ENCODE measurements around the gene ZNF254.
"Not testable (repeated sequence)": the region's sequence is repeated elsewhere in the genome, so short reads cannot be mapped to it uniquely, and the experiment has no call there.

ZNF254 gene

GRCh38 chr19:24086974-24087595 lies at the start of gene ZNF254:
ZNF254 (plus strand) TSS chr19:24087187; CDS start chr19:24087308, 121 bp downstream.
- peak; percentile 57 to 58 for DNase-seq

GRCh38 chr19:24040621-24041020 lies 46.4 kb upstream of the ZNF254 start:
- no peak for DNase-seq

- not testable (repeated sequence) for DNase-seq
Measured at GRCh38 chr19:24041326-24041725, 45.7 kb upstream of the ZNF254 start.

- no peak for DNase-seq
Measured at GRCh38 chr19:24046550-24046949, 40.4 kb upstream of the ZNF254 start.

GRCh38 chr19:24048261-24048660 lies 38.7 kb upstream of the ZNF254 start:
- no peak for DNase-seq

GRCh38 chr19:24049537-24049936 lies 37.5 kb upstream of the ZNF254 start:
- no peak for DNase-seq

GRCh38 chr19:24051516-24051915 lies 35.5 kb upstream of the ZNF254 start:
- DNase-seq, result no peak

GRCh38 chr19:24052811-24053210 lies 34.2 kb upstream of the ZNF254 start:
- DNase-seq, result no peak

- no peak for DNase-seq
Measured at GRCh38 chr19:24053601-24054000, 33.4 kb upstream of the ZNF254 start.

GRCh38 chr19:24054044-24054935 lies 32.7 kb upstream of the ZNF254 start:
- DNase-seq, result no peak

GRCh38 chr19:24055548-24055947 lies 31.4 kb upstream of the ZNF254 start:
- DNase-seq, result no peak

GRCh38 chr19:24057144-24057543 lies 29.8 kb upstream of the ZNF254 start:
- DNase-seq, result no peak

- DNase-seq, result no peak
Measured at GRCh38 chr19:24059563-24060295, 27.3 kb upstream of the ZNF254 start.

- DNase-seq, result no peak
Measured at GRCh38 chr19:24060687-24061356, 26.2 kb upstream of the ZNF254 start.

- no peak for DNase-seq
Measured at GRCh38 chr19:24062190-24062589, 24.8 kb upstream of the ZNF254 start.

- DNase-seq, result no peak
Measured at GRCh38 chr19:24063295-24063694, 23.7 kb upstream of the ZNF254 start.

GRCh38 chr19:24064175-24064574 lies 22.8 kb upstream of the ZNF254 start:
- DNase-seq, result no peak

GRCh38 chr19:24065243-24065642 lies 21.7 kb upstream of the ZNF254 start:
- no peak for DNase-seq

- no peak for DNase-seq
Measured at GRCh38 chr19:24065865-24066604, 21.0 kb upstream of the ZNF254 start.

- no peak for DNase-seq
Measured at GRCh38 chr19:24069905-24070657, 16.9 kb upstream of the ZNF254 start.

- no peak for DNase-seq
Measured at GRCh38 chr19:24071078-24071477, 15.9 kb upstream of the ZNF254 start.

Measured in activated CD4-positive, alpha-beta T cell treated with anti-CD3 and anti-CD28 coated beads, Interleukin-2, amount 50 U/mL, for 4 hours (primary cell).